GM18873 (cell line): Measurements from ENCODE around the gene ZNF154.

ENCODE experiments used
- ATAC-seq: cut with Tn5 transposase; IDR thresholded peaks from one replicate; pipeline ENCODE4 v1.9.1; 2021; ENCODE audit warnings: mild to moderate bottlenecking, moderate library complexity, moderate number of reproducible peaks; ENCODE audit not compliant: unreplicated experiment, low FRiP score

ZNF154 gene

DNA sequence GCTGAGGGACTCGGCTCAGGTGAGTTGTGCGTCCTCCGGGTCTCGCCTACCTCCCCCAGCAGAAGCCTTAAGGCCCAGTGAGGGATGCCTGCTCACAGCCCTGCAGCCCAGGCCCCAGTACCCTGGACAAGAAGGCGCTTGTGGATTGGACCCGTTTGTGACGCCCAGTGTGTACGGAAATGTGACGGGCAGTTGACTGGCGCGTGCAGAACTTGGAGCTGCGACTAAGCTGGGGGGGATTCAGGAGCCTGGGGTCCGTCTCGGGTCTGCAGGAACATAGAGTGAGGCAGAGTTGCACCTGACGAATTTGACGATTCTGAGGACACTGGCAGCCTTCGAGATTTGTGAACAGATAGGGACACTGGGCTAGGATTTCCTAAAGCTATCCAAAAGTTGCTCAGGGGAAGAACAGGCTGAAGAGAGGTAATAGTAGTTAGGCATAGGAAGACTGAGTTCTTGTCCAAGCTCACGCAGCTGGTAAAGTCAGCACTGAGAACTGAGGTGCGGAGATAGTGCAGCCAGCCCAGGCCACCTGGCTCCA lies 26.7 kb downstream of the ZNF154 start:
- no peak for ATAC-seq

DNA sequence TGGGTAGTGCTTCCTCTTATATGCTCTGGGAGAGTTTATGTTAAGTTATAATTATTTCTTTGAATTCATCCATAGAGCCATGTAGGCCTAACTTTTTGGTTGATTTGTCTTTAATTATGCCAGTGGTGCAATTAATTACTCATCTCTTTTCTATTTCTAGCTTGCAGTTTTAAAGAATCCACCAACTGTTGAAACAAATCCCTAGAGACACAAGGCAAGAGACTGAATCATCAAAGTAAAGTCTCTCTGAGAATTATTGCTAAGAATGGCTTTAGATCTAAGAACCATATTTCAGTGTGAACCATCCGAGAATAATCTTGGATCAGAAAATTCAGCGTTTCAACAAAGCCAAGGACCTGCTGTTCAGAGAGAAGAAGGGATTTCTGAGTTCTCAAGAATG lies 33.1 kb downstream of the ZNF154 start:
- no peak for ATAC-seq

DNA sequence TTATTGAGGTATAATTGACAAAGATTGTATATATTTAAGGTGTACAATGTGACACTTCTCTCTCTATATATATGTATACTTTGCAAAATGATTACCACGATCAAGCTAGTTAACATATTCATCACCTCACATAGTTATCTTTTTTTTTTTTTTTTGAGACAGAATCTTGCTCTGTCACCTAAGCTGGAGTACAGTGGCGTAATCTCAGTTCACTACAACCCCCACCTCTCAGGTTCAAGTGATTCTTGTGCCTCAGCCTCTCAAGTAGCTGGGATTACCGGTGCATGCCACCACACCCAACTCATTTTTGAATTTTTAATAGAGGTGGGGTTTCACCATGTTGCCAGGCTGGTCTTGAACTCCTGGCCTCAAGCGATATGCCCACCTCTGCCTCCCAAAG lies 36.5 kb downstream of the ZNF154 start:
- ATAC-seq: no peak

GRCh38 chr19:57671124-57671895 lies 37.7 kb downstream of the ZNF154 start:
- no peak for ATAC-seq

- no peak for ATAC-seq
These were observed 40.4 kb downstream of the ZNF154 start, which contains the start of gene ZSCAN4 for GRCh38 chr19:57668635-57669034. Gene ZSCAN4 (plus strand): TSS chr19:57668935. CDS start chr19:57676146, 7,211 bp downstream.

GRCh38 chr19:57667228-57667627 lies 41.8 kb downstream of the ZNF154 start:
- no peak for ATAC-seq

DNA sequence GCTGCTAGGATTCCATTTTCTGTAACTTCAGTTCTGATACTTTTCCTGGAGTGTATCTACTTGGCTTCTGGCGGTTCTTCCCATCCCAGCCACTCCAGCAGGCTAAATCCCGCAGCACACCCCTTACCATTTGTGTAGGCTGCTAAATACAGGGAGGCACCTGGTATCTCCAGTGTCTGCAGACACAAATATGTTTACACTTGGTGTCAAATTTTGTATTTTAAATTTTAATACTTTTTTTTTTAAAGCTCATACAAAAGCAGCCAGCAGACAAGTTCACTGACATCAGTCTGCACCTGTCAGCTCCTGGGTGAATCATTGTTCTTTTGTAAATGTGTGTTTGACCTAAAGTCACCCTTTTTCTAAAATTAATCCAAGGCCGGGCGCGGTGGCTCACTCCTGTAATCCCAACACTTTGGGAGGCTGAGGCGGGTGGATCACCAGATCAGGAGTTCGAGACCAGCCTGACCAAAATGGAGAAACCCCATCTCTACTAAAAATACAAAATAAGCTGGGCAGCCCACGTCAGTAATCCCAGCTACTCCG lies 43.7 kb downstream of the ZNF154 start:
- ATAC-seq: no peak

DNA sequence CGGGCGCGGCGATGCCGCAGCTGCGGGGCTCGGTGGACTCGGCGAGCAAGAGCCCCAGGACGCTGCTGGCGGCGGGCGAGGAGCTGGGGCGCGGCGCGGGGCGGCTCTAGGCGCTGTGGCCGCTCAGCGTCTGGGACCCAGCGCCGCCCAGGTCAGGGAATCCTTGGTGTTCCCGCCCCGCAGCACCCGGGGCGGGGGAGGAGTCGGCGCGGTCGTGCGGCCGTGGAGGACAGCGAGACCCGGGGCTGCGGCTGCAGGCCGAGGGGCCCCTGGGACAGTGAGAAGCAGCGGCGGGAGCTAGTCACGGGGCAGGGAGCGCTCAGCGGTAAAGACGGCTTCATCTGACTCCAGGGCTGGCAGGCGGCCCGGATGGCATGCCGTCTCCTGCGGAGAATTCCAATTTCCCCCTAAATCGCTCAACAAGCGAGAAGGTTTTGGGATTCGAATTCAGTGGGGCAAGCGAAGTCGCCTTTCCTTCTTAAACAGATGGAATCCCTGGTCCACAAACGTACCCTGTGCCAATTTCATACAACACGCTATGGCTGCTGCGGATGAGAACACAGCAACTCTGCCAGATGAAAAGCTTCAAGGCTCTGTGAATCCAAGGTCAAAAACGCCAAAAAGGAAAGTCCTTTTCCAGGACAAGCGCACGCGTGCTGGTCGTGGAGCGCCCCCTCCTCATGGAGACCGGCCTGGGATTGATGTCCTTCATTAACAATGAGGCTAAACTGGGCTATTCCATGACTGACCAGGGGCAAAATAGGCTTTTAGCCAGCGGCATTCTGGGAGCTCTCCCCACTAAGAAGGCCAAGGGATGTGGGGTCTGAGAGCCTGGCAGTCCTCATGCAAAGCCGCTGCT lies 44.5 kb downstream of the ZNF154 start:
- ATAC-seq: no peak

DNA sequence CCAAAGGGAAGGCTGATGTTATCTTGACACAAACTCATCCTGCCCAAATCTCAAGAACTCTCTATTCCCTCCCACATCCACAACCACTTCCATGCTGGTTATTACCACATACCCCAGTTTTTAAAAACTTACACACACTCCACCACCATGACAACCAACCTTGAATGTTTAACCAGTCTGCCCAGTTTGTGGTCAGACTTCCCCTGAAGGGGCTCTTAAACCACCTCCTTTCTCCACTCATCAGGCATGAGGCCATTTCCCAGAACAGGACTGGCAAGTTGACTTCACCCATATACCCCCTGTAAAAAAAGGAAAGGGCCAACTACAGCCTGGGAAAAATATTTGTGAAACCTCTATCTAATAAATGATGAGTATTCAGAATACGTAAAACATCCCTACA lies 52.7 kb downstream of the ZNF154 start:
- ATAC-seq: no peak

- ATAC-seq: no peak
These were observed 53.6 kb downstream of the ZNF154 start for GRCh38 chr19:57655443-57655842.

DNA sequence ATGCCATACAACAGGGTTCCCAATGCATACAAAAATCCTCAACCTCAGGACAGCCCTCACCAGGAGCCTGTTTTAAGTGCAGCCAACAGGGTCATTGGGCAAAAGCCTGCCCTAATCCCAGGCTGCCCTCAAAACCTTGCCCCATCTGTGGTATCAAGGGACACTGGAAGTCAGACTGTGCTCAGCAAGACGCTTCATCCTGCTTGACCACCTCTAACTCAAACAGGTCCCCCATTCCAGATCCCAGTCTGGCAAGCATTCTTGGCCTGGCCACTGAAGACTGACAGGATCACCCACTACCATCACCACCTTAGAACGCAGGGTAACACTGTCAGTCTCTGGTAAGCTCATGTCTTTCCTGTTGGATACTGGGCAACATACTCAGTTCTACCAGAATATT lies 55.3 kb downstream of the ZNF154 start:
- no peak for ATAC-seq

- ATAC-seq: no peak
These were observed 57.4 kb downstream of the ZNF154 start for GRCh38 chr19:57651654-57651996.

GRCh38 chr19:57648331-57649003 lies 60.5 kb downstream of the ZNF154 start:
- no peak for ATAC-seq
